Ammon's horn (tissue), 1 donor: ENCODE measurements around the gene SBF2.

Experiments used
- DNase-seq: peaks from one replicate; pipeline ENCODE4 v3.0.0-alpha.2; 2016; ENCODE audit warnings: low spot score

The SBF2 gene

DNA sequence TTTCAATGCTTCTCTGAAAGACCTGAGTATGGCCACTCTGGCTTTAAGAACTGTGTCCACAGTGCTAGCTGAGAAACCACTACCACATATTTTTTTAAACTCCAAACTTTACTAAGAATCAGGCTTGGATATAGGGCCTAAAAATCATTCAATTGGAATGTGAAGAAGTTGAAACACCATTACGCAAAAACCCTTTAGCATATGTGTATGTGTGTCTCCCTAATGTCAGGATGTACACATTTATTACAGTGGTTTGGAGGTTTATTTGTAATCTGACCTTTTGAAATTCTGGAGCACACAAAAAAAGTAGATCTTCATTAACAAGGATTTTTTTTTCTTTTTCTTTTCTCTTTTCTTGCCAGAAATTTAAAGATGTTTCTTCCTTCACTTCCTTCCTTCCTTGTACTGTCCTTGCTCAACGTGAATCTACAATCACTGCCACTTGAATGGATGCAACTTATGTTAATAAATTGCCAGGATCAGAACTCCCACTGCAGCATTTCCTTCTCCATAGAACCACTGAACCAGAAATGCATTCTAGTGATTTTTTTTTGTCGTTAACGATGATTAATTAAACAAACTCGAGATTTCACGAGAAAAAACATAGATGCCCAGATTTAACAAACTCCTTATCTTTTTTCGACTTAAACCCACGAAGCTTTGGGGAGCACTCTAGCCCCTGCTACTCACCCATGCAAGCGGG, 7.8 kb upstream of the SBF2 start:
- no peak for DNase-seq

DNA sequence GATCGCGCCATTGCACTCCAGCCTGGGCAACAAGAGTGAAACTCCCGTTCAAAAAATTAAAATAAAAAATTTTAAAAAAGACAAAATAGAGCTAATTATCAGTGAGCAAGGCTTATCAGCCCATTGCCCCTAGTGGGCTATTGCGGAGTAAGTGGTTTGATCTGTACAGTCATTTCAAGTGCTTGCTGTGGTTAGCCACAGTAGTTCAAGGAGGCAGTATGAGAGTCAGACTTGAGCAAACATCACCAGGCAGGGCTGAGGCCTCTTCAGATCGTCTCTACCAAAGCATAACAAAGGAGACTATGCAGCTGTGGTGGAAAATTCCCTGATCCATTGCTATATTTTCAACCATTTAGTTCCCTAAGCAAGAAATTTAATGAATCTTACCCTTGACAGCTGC, 4.3 kb upstream of the SBF2 start:
- no peak for DNase-seq

DNA sequence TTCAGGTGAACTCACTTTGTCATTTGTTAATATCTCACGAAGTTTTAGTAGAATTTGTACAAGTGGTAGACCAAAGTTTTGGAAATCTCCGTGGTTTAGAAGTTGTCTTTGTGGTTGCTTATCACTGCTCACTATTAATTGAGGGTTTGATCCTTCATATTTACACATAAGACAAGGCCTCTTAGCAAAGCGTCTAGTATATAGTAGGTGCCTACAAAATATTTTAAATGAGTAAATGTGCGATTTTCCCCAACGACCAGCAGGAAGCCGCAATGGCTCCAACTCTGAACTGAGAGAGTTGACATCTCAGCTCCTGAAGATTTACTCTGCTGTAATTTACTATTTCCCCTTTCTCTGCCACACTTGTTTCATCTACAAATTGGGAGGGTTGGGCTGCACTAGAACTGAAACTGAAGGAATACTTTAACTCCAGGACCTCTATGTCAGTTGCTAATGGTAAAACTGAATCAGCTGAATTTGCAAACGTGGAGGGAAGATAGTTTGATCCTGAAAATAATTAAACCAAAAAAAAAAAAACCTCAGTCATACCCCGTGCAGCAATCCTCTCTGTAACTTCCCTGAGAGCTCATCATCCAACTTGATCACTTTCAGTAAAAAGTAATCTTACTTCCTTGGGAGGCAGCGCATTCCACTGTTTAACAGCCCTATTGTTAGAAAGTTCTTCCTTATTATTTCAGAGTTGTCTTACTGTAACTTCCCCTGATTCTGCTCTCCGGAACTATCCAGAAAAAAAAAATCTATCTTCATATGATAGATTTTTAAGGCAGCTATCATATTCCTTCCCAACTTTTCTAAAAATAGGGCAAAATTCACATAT, 1.3 kb upstream of the SBF2 start:
- no peak for DNase-seq

DNA sequence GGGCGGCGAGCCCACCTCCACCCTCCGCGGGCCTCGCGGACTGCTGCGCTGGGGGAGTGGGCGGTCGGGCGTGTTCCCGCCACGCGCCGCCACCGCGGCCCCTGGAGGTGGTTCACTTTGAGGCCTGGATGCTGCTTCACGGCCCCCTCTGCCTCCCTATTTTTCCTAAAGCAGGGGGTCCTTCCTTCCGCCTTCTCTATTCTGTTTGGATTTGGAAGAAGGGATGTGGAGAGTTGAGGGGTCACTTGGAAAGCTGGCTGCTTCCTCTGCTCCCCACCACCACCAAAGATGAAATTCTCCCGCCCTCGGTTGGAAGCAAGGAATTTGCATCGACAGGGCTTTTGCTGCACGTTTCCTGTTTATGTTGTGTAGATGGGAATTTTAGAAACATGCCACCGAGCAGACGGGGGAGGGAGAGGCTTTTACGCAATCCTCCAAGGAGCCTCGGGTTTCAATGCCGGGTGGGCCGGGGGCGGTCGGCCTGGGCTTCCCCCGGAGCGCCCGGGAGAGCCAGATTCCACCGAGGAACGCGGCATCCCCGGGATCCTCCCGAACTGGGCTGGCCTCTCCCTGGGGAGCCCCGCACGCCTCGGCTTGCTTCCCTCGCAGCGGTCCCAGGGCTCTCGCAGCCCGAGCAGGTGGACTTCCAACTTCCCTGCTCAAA, 403 bp upstream of the SBF2 start:
- no peak for DNase-seq

DNA sequence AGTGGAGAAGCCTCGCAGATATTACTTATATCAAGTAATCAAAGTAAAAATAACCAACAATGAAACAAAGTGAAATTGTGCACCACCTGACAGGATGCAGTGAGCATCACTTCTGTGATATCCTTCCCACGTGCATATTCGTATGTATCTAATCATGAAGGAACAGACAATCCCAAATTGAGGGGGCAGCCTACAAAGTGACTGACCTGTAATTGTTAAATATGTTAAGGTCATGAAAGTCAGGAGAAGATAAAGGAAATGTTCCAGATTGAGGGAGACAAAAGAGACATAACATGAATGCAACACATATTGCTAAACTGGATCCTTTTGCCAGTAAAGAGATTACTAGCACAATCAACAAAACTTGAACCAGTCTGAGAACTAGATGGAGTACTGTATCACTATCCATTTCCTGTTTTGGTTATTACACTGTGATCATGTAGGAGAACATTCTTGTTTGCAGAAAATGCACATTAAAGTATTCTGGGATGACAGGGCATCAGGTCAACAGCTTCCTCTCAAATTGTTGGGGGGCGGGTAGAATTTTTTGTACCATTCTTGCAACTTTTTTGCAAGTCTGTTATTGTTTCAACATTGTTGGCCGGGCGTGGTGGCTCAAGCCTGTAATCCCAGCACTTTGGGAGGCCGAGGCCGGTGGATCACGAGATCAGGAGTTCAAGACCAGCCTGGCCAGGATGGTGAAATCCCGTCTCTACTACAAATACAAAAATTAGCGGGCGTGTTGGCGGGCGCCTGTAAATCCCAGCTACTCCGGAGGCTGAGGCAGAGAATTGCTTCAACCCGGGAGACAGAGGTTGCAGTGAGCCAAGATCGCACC, 2.0 kb downstream of the SBF2 start:
- DNase-seq = no peak

DNA sequence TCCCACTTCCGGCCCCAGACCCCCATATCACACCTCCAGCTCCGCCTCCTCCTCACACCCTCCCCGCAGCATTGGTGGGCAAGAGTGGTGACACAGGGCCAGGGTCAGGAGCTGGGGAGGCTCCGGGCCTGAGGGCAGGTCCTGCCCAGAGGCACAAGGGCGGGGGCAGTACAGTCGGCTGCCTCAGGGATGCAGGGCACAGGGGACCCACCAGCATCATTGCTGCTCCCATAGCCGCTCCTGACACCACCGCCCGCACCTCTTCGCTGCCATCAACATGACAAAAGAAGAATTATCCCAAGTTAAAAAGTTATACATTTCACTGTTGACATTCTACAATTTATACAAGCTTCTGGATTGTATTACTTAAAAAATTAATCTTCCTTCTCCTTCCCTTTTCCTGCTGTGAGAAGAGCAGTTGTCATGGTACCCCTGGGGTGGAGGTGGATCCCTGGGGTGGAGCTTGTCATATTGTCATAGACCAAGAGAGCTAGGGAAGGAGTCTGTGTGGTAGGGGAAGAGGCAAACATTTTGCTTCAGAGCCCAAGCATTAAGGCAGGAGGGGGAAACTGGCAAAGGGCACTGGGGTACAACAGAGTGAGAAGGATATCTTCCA, 4.1 kb downstream of the SBF2 start:
- no peak for DNase-seq

DNA sequence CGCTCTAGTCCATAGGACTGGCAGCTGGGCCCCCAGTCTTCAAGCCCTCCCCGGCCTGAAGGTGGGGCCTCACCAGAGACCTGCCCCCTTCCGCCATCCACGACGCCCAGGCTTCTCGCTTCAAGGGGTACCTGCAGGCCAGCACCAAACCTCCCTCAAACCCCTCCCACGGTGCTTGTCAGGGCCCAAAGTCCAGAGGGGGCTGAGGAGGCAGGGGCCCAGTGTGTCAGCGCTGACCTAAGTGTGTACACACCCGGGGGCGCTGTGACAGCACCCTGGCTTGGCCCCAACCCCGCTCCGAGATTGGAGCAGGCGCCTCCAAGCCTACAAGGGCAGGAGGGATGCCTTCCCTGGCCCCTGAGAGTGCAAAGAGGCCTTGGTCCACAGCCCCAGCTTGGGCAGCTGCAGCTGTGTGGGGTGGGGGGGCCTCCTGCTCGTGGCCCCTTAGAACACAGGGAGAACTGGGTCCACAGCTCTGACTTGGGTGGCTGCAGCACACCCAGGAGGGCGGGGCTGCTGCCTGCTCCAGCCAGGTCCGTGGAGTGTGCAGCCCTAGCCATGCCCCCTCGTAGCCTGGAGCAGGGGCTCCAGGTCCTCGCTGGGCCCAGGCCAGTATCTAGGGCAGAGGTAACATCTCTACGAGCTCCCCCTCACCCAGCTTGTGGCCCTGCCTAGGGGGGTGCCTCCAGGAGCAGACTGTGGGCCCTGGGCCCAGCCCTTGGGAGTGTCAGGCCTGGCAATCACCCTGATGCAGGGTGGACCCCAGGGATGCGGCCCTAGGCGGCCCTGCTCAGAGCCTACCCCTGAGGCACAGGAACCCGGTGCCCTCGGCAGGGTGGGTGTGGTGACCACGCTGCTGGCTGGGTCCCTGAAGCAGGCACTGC, 4.9 kb downstream of the SBF2 start:
- no peak for DNase-seq

DNA sequence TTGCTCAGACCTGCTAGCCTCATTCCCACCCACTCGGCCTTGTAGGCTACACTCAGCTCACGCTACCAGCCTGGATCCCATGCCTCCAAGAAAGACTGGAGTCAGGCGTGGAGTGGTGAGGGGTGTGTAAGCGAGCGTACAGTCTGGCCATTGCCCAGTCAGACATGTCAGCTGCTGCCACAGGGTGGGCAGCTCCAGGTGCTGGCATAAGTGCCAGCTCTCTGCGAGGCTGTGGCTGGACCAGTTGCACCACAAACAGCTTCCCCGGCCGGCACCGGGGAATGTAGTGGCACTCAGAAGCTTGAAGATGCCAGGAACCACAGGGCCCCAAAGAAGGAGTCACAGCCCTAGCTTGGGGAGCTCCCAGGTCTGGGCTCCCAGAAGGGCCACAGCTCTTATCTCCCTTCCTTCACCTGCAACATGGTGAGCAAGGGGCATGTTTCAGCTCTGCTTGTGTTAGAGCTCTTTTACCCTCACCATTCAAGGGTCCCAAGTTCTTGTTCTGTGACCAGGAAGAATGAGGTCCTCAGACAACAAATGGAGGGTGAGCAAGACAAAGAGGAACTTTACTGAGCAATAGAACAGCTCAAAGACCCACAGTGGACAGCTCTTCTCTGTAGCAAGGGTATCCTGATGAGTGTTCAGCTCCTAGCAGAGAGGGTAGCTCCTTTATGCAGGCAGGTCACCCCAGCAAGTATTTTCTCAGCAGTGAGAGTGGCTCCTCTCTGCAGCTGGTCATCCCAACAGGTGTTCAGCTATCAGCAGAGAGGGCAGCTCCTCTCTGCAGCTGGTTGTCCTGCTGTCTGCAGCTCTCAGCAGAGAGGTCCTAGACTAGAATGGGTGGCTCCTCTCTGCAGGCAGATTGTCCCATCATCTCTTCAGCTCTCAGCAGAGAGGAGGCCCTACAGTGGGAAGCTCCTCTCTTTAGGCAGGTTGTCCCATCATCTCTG, 6.0 kb downstream of the SBF2 start:
- no peak for DNase-seq

DNA sequence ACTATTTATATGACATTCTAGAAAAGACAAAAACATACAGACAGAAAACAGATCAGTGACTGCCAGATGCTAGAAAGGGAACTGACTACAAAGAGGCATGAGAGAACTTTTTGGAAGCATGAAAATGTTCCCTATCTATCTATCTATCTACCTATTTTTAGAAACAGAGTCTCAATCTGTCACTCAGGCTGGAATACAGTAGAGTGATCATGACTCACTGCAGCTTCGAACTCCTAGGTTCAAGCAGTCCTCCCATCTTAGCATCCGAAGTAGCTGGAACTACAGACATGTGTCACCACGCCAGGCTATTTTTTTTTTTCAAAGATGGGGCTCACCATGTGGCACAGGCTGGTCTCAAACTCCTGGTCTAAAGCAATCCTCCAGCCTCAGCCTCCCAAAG, 6.9 kb downstream of the SBF2 start:
- DNase-seq = no peak

DNA sequence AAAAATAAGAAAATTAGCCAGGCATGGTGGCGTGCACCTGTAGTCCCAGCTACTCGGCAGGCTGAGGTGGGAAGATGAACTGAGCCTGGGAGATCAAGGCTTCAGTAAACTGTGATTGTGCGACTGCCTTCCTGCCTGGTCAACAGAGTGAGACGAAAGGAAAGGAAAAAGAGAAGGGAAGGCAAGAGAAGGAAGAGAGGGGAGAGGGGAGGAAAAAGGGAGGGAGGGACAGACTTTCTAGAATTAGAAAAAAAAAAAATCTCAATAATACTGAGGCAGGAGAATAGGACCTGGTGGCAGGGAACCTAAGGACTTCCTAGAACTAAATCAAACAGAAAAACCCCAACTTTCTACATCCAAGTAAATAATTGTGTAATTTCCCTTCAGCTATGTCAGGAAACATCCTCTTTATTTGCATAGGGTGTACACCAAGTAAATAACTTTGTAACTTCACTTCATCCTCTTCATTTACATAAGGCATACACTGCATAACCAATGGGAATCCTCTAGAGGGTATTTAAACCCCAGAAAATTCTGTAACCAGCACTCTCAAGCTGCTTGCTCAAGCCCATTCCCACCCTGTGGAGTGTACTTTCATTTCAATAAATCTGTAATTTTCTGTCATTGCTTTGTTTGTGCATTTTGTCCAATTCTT, 8.7 kb downstream of the SBF2 start:
- no peak for DNase-seq

DNA sequence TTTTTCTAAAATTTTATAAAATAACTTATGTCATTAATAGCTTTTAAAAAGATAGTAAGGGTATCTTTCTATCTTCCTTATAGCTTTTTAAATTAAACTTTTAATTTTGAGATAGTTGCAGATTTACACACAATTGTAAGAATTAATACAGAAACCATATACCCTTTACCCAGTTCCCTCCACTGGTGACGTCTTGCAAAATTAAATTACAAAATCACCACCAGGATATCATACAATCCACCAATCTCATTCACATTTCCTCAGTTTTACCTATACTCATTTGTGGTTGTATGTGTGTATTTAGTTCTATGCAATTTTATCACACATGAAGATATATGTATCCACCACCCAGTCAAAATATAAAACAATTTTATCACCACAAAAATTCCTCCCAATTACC, 10.0 kb downstream of the SBF2 start:
- no peak for DNase-seq

DNA sequence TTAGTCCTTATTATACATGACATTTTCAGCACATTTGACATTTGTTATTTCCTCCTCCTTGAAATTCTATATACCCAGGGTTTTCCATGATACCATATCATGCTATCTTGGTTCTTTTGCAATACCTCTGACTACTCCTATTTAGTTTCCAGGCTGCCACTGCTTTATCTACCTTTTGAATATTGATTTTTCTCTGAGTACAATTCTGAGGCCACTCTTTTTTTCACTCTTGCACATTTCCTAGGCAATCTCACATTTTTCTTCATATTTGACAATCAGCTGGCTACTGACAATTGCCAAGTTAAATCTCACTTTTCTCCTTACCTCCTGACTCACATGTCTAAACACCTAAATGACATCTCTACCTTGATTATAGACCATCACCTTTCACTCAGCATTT, 11.9 kb downstream of the SBF2 start:
- no peak for DNase-seq

DNA sequence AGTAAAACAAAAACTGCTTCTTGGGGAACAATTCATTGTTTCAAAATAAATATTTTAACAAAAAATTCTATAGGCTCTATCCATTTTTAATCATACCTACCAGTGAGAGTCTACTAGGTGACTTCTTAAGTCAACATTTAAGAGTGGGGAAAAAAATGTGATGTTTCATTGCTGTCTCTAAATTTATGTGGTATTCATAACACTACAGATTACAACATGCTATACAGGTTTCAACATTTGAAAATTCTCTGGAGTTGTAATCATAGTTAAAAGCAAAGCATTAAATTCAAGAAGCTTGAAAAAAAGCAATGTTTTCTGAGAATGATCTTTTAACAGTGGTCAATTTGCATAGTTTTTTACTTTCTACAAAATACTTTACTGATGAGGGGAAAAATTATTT, 18.3 kb downstream of the SBF2 start:
- DNase-seq = no peak

DNA sequence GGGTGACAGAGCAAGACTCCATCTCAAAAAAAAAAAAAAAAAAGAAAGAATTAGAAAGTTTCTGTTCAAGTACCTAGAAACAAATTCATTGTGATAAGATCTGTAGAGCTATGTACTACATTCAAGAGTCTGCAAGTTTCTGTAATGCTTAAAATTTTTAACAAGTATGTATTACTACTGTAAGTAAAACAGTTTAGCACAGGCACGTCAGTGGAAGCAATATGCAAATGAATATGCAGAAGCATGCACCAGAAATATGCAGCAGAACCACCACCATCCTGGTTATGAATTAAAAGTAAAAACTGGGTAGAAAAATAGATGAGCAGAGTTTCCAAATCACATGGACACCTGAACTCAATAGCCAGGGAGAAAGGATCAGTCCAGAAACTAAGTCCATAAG, 19.3 kb downstream of the SBF2 start:
- DNase-seq = no peak

DNA sequence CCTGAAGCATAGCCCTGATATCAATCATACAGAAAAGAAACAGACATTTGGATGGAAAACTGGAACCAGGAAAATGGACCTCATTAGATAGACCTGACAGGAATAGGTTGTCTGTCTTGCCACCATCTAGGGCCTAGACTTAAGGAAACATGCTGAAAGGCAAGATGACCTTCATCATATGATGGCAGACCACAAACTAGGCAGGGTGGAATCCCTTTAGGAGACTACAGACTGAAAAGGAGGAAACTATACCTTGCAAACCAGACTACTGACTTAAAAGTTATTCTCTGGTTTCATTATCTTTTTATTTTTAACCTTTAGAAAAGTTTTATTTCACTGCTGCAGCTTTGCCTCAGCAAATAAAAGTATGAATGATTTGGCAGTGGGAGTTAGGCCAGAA, 20.3 kb downstream of the SBF2 start:
- DNase-seq = no peak

DNA sequence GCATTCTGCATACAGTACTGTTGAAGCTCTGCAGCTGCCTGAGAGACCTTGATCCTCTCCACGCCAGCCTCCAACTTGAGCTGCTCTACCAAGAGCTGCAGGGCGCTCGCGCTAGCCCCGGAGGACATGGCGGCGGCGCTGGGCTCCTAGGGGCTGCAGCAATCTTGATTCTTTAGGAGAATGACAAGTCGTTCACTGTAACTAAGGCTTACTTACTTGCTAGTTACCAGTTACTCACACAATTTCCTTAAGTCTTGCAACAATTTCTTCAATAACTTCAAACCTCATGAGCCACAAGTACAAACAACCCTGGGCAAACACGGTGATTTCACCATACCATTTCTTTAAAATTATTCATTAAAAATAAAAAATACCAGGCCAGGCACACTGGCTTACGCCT, 21.9 kb downstream of the SBF2 start:
- DNase-seq = no peak

DNA sequence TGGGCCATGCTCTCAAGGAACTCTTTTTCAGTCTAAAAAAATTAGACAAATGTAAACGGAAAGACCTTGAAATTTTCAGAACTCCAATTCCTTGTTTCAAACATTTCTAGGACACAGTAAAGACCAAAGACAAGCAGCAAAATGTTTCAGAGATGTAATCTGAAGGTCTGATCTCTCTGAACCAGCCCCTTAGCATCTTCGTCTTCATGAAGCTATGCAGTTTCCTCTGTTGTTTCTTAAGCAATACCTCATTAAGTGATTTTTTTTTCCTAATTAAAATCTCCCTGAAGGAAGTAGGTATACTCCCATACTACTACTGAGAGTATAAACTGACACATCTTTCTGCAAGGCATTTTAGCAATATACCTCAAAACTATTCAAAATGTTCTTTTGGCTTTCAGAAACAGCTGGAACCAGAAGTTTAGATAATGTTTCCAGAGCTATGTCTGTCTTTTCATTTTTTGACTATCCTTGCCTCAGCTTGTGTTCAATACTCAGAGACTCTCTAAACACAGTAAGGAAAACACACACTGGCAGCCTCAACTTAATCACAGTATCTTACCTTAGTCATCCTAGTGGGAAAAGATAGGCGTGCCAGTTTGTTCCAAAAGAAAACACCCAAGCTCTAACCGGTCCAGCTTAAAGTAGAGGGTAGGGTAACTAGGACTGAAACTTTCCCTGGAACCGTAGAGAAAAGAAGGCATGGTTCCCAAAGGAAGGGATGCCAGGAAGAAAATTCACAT, 25.1 kb downstream of the SBF2 start:
- no peak for DNase-seq

DNA sequence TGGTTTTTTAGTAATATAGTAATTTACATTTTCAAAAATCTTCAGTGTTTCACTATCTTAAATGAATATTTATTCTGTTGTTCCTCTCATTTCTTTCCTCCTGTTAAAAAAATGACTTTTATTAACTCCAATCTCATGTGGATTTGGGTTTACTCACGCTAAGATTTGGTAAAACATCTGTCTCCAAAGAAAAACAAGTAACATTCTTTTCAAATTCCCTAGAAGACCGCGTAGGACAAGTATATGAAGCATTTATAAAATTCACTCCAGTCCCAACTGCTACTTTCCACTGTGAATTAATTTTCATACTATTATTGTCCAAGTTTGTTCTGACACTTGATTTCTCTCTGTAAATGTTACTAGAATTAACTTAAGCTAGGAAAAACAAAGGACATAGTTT, 26.2 kb downstream of the SBF2 start:
- DNase-seq = no peak
